ENCODE results near the gene CXCL5. TPM values are rescaled to one million over a fixed set of nuclear protein-coding genes. Genes with fewer than 3 reads are reported as not detected.

Gene CXCL5
- under 1 TPM; 0.14 to 0.33 TPM for total RNA-seq
- polyA plus RNA-seq: under 1 TPM in 1 of 2 donors, not detected in 1; 0.03 TPM

GRCh38 chr4:73998040-73999011 is at the start of gene CXCL5:
Gene CXCL5, minus strand, starts transcription at chr4:73998677. Its CDS starts 96 bp downstream, at chr4:73998581.
- Histone ChIP-seq H3K9ac (ENCODE audit: low read depth in 1 of 2, low read length in 2 of 2) (no peak within 1 kb of the TSS), H3K9me3 (ENCODE audit: control insufficient read depth in 4 of 4, low read length in 3 of 4) (no peaks in the 10 kb centered on the region), H3K4me1 (ENCODE audit: control insufficient read depth in 4 of 4, insufficient read depth in 4 of 4, low read length in 3 of 4) (peaks cover 0 to 8% (median 5%) of the 10 kb centered on the region in 4 donors), H3K36me3 (ENCODE audit: control insufficient read depth in 4 of 4, insufficient read depth in 3 of 4, low read depth in 1 of 4, low read length in 3 of 4) (no peaks in the 10 kb centered on the region), H3K27ac (ENCODE audit: low read depth in 1 of 2, low read length in 2 of 2) (no peak within 1 kb of the TSS), H3K4me3 (ENCODE audit: low read depth in 1 of 3, low read length in 3 of 3) (peak within 1 kb of the TSS in 2 of 3 donors; percentile 23 to 31), H3K27me3 (ENCODE audit: control insufficient read depth in 4 of 4, insufficient read depth in 4 of 4, low read length in 3 of 4) (peaks cover 0 to 5% (median 3%) of the 10 kb centered on the region in 4 donors)
- WGBS: 15% methylated on average over 46 of the region's 46 CpGs
- TF ChIP-seq, protein P1, sequence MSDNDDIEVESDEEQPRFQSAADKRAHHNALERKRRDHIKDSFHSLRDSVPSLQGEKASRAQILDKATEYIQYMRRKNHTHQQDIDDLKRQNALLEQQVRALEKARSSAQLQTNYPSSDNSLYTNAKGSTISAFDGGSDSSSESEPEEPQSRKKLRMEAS (IDR thresholded peaks at IDR 0.05): no peak
- peak; percentile 24 to 32 for TF ChIP-seq RAD21 (IDR thresholded peaks at IDR 0.05)
- DNase-seq (ENCODE audit: low spot score): no peak

DNA sequence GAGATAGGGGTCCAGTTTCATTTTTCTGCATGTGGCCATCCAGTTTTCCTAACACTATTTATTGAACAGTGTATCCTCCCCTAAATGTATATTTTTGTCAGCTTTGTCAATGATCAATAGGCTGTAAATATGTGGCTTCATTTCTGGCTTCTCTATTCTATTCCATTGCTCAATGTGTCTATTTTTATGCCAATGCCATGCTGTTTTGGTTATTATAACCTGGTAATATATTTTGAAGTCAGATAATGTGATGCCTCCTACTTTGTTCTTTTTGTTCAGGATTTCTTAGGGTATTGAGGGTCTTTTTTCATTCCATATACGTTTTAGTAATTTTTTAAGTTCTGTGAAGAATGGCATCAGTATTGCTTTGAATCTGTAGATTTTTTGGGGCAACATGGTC is 48.7 kb upstream of the CXCL5 start:
- 53% methylated on average over 1 of the region's 1 CpG for WGBS
- no peak for DNase-seq (ENCODE audit: low spot score)
- H3K27me3 ChIP-seq (ENCODE audit: control insufficient read depth in 4 of 4, insufficient read depth in 4 of 4, low read length in 3 of 4): no peaks in the 10 kb centered on the region
- no peak overlapping the region for H3K4me3 ChIP-seq (ENCODE audit: low read depth in 1 of 3, low read length in 3 of 3)
- no peaks in the 10 kb centered on the region for H3K36me3 ChIP-seq (ENCODE audit: control insufficient read depth in 4 of 4, insufficient read depth in 3 of 4, low read depth in 1 of 4, low read length in 3 of 4)
- H3K27ac ChIP-seq (ENCODE audit: low read depth in 1 of 2, low read length in 2 of 2): no peak overlapping the region
- H3K4me1 ChIP-seq (ENCODE audit: control insufficient read depth in 4 of 4, insufficient read depth in 4 of 4, low read length in 3 of 4): no peaks in the 10 kb centered on the region
- peaks cover 0 to 6% (median 0%) of the 10 kb centered on the region in 4 donors for H3K9me3 ChIP-seq (ENCODE audit: control insufficient read depth in 4 of 4, low read length in 3 of 4)
- TF ChIP-seq FOXA2 (IDR thresholded peaks at IDR 0.05): no peak
- TF ChIP-seq ZBTB33 (IDR thresholded peaks at IDR 0.05): no peak
- H3K9ac ChIP-seq (ENCODE audit: low read depth in 1 of 2, low read length in 2 of 2): no peak overlapping the region

GRCh38 chr4:74045772-74046171 is 47.3 kb upstream of the CXCL5 start:
- TF ChIP-seq EGR1 (IDR thresholded peaks at IDR 0.05; ENCODE audit: low read depth in 2 of 2): no peak
- no peak for TF ChIP-seq FOXA2 (IDR thresholded peaks at IDR 0.05)
- TF ChIP-seq JUND (IDR thresholded peaks at IDR 0.05): no peak
- TF ChIP-seq, protein P2, sequence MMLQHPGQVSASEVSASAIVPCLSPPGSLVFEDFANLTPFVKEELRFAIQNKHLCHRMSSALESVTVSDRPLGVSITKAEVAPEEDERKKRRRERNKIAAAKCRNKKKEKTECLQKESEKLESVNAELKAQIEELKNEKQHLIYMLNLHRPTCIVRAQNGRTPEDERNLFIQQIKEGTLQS (IDR thresholded peaks at IDR 0.05): no peak
- TF ChIP-seq, protein P3, sequence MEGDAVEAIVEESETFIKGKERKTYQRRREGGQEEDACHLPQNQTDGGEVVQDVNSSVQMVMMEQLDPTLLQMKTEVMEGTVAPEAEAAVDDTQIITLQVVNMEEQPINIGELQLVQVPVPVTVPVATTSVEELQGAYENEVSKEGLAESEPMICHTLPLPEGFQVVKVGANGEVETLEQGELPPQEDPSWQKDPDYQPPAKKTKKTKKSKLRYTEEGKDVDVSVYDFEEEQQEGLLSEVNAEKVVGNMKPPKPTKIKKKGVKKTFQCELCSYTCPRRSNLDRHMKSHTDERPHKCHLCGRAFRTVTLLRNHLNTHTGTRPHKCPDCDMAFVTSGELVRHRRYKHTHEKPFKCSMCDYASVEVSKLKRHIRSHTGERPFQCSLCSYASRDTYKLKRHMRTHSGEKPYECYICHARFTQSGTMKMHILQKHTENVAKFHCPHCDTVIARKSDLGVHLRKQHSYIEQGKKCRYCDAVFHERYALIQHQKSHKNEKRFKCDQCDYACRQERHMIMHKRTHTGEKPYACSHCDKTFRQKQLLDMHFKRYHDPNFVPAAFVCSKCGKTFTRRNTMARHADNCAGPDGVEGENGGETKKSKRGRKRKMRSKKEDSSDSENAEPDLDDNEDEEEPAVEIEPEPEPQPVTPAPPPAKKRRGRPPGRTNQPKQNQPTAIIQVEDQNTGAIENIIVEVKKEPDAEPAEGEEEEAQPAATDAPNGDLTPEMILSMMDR (IDR thresholded peaks at IDR 0.05; ENCODE audit: low read depth, low read length, missing input control): no peak
- TF ChIP-seq SP1 (IDR thresholded peaks at IDR 0.05): no peak
- TF ChIP-seq HNF4G (IDR thresholded peaks at IDR 0.05): no peak
- TF ChIP-seq, protein P1 (IDR thresholded peaks at IDR 0.05): no peak
- TF ChIP-seq YY1 (IDR thresholded peaks at IDR 0.05): no peak
- no peak for TF ChIP-seq NR2F2 (IDR thresholded peaks at IDR 0.05)
- TF ChIP-seq RXRA (IDR thresholded peaks at IDR 0.05): no peak
- no peak for TF ChIP-seq REST (IDR thresholded peaks at IDR 0.05)
- no peaks in the 10 kb centered on the region for H3K36me3 ChIP-seq (ENCODE audit: control insufficient read depth in 4 of 4, insufficient read depth in 3 of 4, low read depth in 1 of 4, low read length in 3 of 4)
- H3K9ac ChIP-seq (ENCODE audit: low read depth in 1 of 2, low read length in 2 of 2): no peak overlapping the region
- no peak overlapping the region for H3K27ac ChIP-seq (ENCODE audit: low read depth in 1 of 2, low read length in 2 of 2)
- H3K9me3 ChIP-seq (ENCODE audit: control insufficient read depth in 4 of 4, low read length in 3 of 4): peaks cover 0 to 6% (median 0%) of the 10 kb centered on the region in 4 donors
- no peak for DNase-seq (ENCODE audit: low spot score)
- no peaks in the 10 kb centered on the region for H3K4me1 ChIP-seq (ENCODE audit: control insufficient read depth in 4 of 4, insufficient read depth in 4 of 4, low read length in 3 of 4)
- WGBS: 89% methylated on average over 2 of the region's 2 CpGs
- no peak overlapping the region for H3K4me3 ChIP-seq (ENCODE audit: low read depth in 1 of 3, low read length in 3 of 3)
- H3K27me3 ChIP-seq (ENCODE audit: control insufficient read depth in 4 of 4, insufficient read depth in 4 of 4, low read length in 3 of 4): no peaks in the 10 kb centered on the region
